Measurements from ENCODE around the gene AUTS2.
A peak's percentile ranks its signal among the peaks of the same experiment; 100 is the strongest.

AUTS2 gene

DNA sequence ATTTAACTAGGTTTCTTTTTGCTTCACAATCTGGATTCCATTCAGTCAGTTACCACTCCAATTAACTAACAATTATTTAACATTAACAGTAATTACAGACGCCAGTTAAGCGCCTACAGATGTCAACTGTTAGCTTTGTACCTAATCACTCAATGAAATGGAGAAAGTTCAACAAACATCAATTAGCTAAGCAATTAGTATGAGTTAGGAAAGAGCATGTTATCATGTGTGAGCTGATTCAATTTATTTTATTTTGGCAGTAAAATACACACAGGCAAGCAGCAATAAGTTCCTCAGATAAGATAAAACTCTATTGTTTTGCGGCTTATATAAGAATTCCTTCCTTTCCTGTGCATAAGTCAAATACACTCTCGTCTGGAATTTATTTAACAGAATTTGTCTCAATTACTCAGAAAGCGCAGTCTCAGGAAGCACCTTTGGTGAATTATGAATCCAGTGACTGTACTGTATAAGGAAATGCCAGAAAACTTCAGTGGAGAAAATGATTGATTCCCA, 1106.6 kb downstream of the AUTS2 start (continued):
- TF ChIP-seq, protein P1, sequence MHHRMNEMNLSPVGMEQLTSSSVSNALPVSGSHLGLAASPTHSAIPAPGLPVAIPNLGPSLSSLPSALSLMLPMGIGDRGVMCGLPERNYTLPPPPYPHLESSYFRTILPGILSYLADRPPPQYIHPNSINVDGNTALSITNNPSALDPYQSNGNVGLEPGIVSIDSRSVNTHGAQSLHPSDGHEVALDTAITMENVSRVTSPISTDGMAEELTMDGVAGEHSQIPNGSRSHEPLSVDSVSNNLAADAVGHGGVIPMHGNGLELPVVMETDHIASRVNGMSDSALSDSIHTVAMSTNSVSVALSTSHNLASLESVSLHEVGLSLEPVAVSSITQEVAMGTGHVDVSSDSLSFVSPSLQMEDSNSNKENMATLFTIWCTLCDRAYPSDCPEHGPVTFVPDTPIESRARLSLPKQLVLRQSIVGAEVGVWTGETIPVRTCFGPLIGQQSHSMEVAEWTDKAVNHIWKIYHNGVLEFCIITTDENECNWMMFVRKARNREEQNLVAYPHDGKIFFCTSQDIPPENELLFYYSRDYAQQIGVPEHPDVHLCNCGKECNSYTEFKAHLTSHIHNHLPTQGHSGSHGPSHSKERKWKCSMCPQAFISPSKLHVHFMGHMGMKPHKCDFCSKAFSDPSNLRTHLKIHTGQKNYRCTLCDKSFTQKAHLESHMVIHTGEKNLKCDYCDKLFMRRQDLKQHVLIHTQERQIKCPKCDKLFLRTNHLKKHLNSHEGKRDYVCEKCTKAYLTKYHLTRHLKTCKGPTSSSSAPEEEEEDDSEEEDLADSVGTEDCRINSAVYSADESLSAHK (tag by site-specific recombination; IDR thresholded peaks at IDR 0.05), result peak; percentile 62
- no peak for TF ChIP-seq ZNF549 (tag by site-specific recombination; IDR thresholded peaks at IDR 0.05)
- TF ChIP-seq ZNF510 (tag by site-specific recombination; IDR thresholded peaks at IDR 0.05; ENCODE audit: insufficient replicate concordance), result no peak
- TF ChIP-seq, protein P2, sequence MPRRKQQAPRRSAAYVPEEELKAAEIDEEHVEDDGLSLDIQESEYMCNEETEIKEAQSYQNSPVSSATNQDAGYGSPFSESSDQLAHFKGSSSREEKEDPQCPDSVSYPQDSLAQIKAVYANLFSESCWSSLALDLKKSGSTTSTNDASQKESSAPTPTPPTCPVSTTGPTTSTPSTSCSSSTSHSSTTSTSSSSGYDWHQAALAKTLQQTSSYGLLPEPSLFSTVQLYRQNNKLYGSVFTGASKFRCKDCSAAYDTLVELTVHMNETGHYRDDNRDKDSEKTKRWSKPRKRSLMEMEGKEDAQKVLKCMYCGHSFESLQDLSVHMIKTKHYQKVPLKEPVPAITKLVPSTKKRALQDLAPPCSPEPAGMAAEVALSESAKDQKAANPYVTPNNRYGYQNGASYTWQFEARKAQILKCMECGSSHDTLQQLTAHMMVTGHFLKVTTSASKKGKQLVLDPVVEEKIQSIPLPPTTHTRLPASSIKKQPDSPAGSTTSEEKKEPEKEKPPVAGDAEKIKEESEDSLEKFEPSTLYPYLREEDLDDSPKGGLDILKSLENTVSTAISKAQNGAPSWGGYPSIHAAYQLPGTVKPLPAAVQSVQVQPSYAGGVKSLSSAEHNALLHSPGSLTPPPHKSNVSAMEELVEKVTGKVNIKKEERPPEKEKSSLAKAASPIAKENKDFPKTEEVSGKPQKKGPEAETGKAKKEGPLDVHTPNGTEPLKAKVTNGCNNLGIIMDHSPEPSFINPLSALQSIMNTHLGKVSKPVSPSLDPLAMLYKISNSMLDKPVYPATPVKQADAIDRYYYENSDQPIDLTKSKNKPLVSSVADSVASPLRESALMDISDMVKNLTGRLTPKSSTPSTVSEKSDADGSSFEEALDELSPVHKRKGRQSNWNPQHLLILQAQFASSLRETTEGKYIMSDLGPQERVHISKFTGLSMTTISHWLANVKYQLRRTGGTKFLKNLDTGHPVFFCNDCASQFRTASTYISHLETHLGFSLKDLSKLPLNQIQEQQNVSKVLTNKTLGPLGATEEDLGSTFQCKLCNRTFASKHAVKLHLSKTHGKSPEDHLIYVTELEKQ (tag by site-specific recombination; IDR thresholded peaks at IDR 0.05; ENCODE audit: borderline replicate concordance), result peak; percentile 66; the same call in 1 of the 2 replicates
- no peak for TF ChIP-seq ZNF19 (tag by site-specific recombination; IDR thresholded peaks at IDR 0.05; ENCODE audit: low read depth)
- TF ChIP-seq GLIS2 (tag by site-specific recombination; IDR thresholded peaks at IDR 0.05), result no peak
- no peak for TF ChIP-seq KLF16 (tag by site-specific recombination; IDR thresholded peaks at IDR 0.05)
- TF ChIP-seq ZNF16 (tag by site-specific recombination; IDR thresholded peaks at IDR 0.05; ENCODE audit: low read depth), result no peak
- TF ChIP-seq, protein P3, sequence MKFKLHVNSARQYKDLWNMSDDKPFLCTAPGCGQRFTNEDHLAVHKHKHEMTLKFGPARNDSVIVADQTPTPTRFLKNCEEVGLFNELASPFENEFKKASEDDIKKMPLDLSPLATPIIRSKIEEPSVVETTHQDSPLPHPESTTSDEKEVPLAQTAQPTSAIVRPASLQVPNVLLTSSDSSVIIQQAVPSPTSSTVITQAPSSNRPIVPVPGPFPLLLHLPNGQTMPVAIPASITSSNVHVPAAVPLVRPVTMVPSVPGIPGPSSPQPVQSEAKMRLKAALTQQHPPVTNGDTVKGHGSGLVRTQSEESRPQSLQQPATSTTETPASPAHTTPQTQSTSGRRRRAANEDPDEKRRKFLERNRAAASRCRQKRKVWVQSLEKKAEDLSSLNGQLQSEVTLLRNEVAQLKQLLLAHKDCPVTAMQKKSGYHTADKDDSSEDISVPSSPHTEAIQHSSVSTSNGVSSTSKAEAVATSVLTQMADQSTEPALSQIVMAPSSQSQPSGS (tag by site-specific recombination; IDR thresholded peaks at IDR 0.05; ENCODE audit: low read depth), result no peak
- TF ChIP-seq ZNF530 (tag by site-specific recombination; IDR thresholded peaks at IDR 0.05; ENCODE audit: low read depth), result no peak
- TF ChIP-seq, protein P4, sequence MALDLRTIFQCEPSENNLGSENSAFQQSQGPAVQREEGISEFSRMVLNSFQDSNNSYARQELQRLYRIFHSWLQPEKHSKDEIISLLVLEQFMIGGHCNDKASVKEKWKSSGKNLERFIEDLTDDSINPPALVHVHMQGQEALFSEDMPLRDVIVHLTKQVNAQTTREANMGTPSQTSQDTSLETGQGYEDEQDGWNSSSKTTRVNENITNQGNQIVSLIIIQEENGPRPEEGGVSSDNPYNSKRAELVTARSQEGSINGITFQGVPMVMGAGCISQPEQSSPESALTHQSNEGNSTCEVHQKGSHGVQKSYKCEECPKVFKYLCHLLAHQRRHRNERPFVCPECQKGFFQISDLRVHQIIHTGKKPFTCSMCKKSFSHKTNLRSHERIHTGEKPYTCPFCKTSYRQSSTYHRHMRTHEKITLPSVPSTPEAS (tag by site-specific recombination; IDR thresholded peaks at IDR 0.05), result no peak
- TF ChIP-seq HOXA7 (CRISPR knock-in tag; IDR thresholded peaks at IDR 0.05; ENCODE audit: borderline replicate concordance), result no peak
- TF ChIP-seq, protein P5, sequence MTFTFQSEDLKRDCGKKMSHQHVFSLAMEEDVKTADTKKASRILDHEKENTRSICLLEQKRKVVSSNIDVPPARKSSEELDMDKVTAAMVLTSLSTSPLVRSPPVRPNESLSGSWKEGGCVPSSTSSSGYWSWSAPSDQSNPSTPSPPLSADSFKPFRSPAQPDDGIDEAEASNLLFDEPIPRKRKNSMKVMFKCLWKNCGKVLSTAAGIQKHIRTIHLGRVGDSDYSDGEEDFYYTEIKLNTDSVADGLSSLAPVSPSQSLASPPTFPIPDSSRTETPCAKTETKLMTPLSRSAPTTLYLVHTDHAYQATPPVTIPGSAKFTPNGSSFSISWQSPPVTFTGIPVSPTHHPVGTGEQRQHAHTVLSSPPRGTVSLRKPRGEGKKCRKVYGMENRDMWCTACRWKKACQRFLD (tag by site-specific recombination; IDR thresholded peaks at IDR 0.05), result no peak
- TF ChIP-seq, protein P6, sequence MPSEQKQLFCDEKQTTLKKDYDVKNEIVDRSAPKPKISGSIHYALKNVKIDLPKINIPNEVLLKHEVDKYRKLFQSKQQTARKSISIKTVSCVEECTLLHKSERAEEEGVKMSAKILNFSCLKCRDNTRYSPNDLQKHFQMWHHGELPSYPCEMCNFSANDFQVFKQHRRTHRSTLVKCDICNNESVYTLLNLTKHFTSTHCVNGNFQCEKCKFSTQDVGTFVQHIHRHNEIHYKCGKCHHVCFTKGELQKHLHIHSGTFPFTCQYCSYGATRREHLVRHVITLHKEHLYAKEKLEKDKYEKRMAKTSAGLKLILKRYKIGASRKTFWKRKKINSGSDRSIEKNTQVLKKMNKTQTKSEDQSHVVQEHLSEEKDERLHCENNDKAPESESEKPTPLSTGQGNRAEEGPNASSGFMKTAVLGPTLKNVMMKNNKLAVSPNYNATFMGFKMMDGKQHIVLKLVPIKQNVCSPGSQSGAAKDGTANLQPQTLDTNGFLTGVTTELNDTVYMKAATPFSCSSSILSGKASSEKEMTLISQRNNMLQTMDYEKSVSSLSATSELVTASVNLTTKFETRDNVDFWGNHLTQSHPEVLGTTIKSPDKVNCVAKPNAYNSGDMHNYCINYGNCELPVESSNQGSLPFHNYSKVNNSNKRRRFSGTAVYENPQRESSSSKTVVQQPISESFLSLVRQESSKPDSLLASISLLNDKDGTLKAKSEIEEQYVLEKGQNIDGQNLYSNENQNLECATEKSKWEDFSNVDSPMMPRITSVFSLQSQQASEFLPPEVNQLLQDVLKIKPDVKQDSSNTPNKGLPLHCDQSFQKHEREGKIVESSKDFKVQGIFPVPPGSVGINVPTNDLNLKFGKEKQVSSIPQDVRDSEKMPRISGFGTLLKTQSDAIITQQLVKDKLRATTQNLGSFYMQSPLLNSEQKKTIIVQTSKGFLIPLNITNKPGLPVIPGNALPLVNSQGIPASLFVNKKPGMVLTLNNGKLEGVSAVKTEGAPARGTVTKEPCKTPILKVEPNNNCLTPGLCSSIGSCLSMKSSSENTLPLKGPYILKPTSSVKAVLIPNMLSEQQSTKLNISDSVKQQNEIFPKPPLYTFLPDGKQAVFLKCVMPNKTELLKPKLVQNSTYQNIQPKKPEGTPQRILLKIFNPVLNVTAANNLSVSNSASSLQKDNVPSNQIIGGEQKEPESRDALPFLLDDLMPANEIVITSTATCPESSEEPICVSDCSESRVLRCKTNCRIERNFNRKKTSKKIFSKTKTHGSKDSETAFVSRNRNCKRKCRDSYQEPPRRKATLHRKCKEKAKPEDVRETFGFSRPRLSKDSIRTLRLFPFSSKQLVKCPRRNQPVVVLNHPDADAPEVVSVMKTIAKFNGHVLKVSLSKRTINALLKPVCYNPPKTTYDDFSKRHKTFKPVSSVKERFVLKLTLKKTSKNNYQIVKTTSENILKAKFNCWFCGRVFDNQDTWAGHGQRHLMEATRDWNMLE (tag by site-specific recombination; conservative IDR thresholded peaks at IDR 0.05; ENCODE audit: low read depth), result no peak
- TF ChIP-seq ZNF670 (tag by site-specific recombination; IDR thresholded peaks at IDR 0.05; ENCODE audit: low read depth), result no peak
- no peak for TF ChIP-seq ZNF426 (tag by site-specific recombination; IDR thresholded peaks at IDR 0.05)
- no peak for TF ChIP-seq ZNF560 (tag by site-specific recombination; IDR thresholded peaks at IDR 0.05; ENCODE audit: borderline replicate concordance)
- TF ChIP-seq, protein P7, sequence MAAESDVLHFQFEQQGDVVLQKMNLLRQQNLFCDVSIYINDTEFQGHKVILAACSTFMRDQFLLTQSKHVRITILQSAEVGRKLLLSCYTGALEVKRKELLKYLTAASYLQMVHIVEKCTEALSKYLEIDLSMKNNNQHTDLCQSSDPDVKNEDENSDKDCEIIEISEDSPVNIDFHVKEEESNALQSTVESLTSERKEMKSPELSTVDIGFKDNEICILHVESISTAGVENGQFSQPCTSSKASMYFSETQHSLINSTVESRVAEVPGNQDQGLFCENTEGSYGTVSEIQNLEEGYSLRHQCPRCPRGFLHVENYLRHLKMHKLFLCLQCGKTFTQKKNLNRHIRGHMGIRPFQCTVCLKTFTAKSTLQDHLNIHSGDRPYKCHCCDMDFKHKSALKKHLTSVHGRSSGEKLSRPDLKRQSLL (tag by site-specific recombination; IDR thresholded peaks at IDR 0.05), result no peak
- TF ChIP-seq IKZF3 (tag by site-specific recombination; IDR thresholded peaks at IDR 0.05), result peak; percentile 49; the same call in 1 of the 2 replicates
- TF ChIP-seq, protein P8, sequence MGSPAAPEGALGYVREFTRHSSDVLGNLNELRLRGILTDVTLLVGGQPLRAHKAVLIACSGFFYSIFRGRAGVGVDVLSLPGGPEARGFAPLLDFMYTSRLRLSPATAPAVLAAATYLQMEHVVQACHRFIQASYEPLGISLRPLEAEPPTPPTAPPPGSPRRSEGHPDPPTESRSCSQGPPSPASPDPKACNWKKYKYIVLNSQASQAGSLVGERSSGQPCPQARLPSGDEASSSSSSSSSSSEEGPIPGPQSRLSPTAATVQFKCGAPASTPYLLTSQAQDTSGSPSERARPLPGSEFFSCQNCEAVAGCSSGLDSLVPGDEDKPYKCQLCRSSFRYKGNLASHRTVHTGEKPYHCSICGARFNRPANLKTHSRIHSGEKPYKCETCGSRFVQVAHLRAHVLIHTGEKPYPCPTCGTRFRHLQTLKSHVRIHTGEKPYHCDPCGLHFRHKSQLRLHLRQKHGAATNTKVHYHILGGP (tag by site-specific recombination; IDR thresholded peaks at IDR 0.05), result no peak
- TF ChIP-seq ZNF558 (tag by site-specific recombination; IDR thresholded peaks at IDR 0.05), result no peak
